Measurements from ENCODE around the gene PLEKHA7.

GRCh38 chr11:16959602-16960001, 54.6 kb downstream of the PLEKHA7 start:
- TF ChIP-seq, protein P1, sequence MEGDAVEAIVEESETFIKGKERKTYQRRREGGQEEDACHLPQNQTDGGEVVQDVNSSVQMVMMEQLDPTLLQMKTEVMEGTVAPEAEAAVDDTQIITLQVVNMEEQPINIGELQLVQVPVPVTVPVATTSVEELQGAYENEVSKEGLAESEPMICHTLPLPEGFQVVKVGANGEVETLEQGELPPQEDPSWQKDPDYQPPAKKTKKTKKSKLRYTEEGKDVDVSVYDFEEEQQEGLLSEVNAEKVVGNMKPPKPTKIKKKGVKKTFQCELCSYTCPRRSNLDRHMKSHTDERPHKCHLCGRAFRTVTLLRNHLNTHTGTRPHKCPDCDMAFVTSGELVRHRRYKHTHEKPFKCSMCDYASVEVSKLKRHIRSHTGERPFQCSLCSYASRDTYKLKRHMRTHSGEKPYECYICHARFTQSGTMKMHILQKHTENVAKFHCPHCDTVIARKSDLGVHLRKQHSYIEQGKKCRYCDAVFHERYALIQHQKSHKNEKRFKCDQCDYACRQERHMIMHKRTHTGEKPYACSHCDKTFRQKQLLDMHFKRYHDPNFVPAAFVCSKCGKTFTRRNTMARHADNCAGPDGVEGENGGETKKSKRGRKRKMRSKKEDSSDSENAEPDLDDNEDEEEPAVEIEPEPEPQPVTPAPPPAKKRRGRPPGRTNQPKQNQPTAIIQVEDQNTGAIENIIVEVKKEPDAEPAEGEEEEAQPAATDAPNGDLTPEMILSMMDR (IDR thresholded peaks at IDR 0.05): no peak
- TF ChIP-seq TAF1 (IDR thresholded peaks at IDR 0.05; ENCODE audit: borderline replicate concordance, low read depth, low read length) (no peak), RAD21 (IDR thresholded peaks at IDR 0.05; ENCODE audit: low read length) (no peak), POLR2AphosphoS5 (IDR thresholded peaks at IDR 0.05; ENCODE audit: low read depth, low read length) (no peak), GATA2 (CRISPR knock-in tag; IDR thresholded peaks at IDR 0.05) (no peak), PBX3 (IDR thresholded peaks at IDR 0.05) (no peak), TCF12 (IDR thresholded peaks at IDR 0.05) (no peak), EP300 (IDR thresholded peaks at IDR 0.05; ENCODE audit: borderline replicate concordance in 1 of 2, low read depth in 1 of 2, low read length in 1 of 2) (no peak), FOXM1 (IDR thresholded peaks at IDR 0.05; ENCODE audit: low read depth) (no peak), ELF1 (IDR thresholded peaks at IDR 0.05) (no peak), REST (IDR thresholded peaks at IDR 0.05; ENCODE audit: low read depth, low read length) (no peak)
- TF ChIP-seq, protein P2, sequence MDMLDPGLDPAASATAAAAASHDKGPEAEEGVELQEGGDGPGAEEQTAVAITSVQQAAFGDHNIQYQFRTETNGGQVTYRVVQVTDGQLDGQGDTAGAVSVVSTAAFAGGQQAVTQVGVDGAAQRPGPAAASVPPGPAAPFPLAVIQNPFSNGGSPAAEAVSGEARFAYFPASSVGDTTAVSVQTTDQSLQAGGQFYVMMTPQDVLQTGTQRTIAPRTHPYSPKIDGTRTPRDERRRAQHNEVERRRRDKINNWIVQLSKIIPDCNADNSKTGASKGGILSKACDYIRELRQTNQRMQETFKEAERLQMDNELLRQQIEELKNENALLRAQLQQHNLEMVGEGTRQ (IDR thresholded peaks at IDR 0.05; ENCODE audit: borderline replicate concordance, low read depth, low read length): no peak
